Measurements from ENCODE around the gene CMTM5.
"Not testable (repeated sequence)": the region's sequence is repeated elsewhere in the genome, so short reads cannot be mapped to it uniquely, and the experiment has no call there.

Gene CMTM5

GRCh38 chr14:23400496-23401149 is 23.8 kb downstream of the CMTM5 start:
- not testable (repeated sequence) for FAIRE-seq

- FAIRE-seq, result no peak
Observed at GRCh38 chr14:23401291-23401690, 24.4 kb downstream of the CMTM5 start.

- FAIRE-seq, result no peak
Observed at GRCh38 chr14:23402296-23403138, 25.7 kb downstream of the CMTM5 start.

- no peak for FAIRE-seq
Observed at GRCh38 chr14:23403139-23403438, 26.2 kb downstream of the CMTM5 start.

GRCh38 chr14:23403908-23404307 is 27.1 kb downstream of the CMTM5 start:
- no peak for FAIRE-seq

- FAIRE-seq, result no peak
Observed at GRCh38 chr14:23404331-23404900, 27.6 kb downstream of the CMTM5 start.

- no peak for FAIRE-seq
Observed at GRCh38 chr14:23405096-23405495, 28.2 kb downstream of the CMTM5 start.

GRCh38 chr14:23405516-23406025 is 28.7 kb downstream of the CMTM5 start:
- FAIRE-seq, result no peak

GRCh38 chr14:23406244-23406643 is 29.4 kb downstream of the CMTM5 start:
- no peak for FAIRE-seq

- FAIRE-seq, result no peak
Observed at GRCh38 chr14:23406725-23407355, 30.0 kb downstream of the CMTM5 start.

GRCh38 chr14:23407516-23408306 is 30.9 kb downstream of the CMTM5 start, which contains the start of gene MYH6:
Gene MYH6, minus strand, starts transcription at chr14:23408273. Its CDS starts 1,050 bp downstream, at chr14:23407223.
- FAIRE-seq, result no peak

- no peak for FAIRE-seq
Observed at GRCh38 chr14:23408307-23408630, 31.4 kb downstream of the CMTM5 start.

- no peak for FAIRE-seq
Observed at GRCh38 chr14:23409475-23409874, 32.6 kb downstream of the CMTM5 start.

GRCh38 chr14:23409966-23410635 is 33.3 kb downstream of the CMTM5 start:
- no peak for FAIRE-seq

GRCh38 chr14:23411563-23412525 is 35.0 kb downstream of the CMTM5 start:
- no peak for FAIRE-seq

GRCh38 chr14:23413681-23414080 is 36.8 kb downstream of the CMTM5 start:
- no peak for FAIRE-seq

- no peak for FAIRE-seq
Observed at GRCh38 chr14:23414254-23414653, 37.4 kb downstream of the CMTM5 start.

GRCh38 chr14:23414906-23415820 is 38.3 kb downstream of the CMTM5 start:
- FAIRE-seq, result no peak

Measured in TTC549 (cell line).